NCI-H1105 (cell line): ENCODE measurements around the gene NPEPL1.

Source experiments
- DNase-seq: peaks from one replicate; lab custom pipeline; 2025; lab: John Stamatoyannopoulos, UW

Gene NPEPL1

GRCh38 chr20:58657986-58658385, 34.6 kb upstream of the NPEPL1 start:
- DNase-seq: no peak

DNA sequence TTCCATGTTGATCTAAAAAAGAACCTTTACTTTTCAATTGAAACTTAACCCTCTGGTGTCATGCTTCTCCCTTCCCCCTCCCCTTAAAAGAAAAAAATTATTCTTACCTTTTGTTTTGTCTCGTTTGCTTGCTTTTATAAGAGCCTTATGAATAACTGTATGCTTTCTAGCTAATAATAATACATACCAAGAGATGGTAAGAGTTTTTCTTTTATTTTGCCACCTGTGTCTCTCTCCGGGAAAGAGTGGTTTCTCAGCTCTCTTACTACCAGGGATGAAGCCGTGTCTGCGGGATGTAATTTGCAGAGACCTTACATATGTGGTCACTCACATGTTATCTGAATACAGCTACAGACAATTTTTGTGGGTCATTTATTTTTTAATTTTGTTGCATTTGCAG, 33.8 kb upstream of the NPEPL1 start:
- DNase-seq: no peak

DNA sequence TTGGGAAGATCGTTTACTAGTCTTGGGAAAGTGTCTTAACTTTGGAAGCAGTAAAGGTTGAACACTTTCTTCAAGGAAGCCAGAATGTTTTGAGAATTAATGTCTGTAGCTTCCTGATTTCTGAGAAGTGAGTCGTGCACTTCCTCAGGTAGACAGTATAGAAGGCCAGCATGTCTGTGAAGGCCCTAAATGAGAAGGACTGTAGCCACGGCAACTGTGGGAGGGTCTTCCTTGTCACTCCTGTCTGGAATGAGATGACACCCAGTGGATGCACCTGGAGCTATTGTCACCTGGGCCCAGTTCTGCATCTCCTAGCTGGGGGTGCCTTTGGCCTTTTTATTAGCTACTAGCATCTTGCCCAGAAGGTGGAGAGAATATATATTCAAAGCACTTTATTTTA, 32.8 kb upstream of the NPEPL1 start:
- DNase-seq: no peak

DNA sequence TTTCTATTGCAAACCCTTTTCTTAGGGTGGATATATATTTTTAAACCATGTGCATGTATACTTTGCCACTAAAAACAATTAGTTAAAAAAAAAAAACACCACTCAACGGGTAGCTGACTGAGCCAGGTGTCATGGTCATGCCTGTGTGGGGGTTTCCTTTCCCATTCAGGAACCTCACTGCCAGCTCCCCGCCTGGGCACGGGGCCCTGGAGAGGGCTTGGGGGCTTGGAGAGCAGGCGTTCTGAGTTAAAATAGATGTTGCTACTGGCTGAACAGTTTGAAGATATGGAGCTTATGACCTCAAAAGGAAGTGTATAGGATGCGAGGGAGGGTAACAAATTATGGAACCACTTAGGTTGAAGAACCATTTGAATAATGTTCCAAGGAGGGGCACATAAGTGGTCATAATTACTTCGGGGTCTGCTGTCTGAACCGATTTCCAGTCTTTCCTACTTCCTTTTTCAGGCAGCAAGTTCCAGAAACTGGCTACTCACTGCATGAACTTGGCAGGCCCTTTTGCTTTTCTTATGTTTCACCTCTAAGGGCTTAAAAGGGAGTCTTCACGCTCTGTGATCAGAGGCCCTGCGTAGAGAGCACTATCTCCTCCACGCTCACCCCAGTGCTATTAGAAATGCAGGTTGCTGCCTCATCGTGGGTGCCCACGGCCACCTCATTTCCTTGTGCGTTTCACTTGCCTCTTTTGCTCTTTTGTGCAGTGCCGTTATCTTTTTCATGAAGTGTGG, 31.6 kb upstream of the NPEPL1 start:
- DNase-seq: no peak

GRCh38 chr20:58661598-58662473, 30.8 kb upstream of the NPEPL1 start:
- DNase-seq: no peak

DNA sequence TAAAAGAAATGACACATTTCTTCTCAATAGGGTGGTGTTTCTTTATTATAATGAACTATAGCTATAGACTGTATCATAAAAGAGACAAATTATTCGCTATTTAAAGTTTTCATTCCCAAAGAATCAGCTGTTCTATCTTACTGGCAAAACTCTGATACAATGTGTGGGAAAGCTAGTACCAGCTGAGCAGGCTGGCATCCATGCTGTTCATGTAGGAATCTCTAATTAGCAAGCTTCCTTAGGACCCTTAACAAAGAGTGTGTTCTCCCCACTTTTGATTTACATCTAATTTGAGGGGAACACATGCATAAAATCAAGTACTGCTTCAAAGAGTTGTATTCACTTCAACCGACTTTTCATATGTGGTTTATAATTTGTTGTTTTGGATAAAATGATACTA, 28.3 kb upstream of the NPEPL1 start:
- no peak for DNase-seq

GRCh38 chr20:58664883-58665282, 27.7 kb upstream of the NPEPL1 start:
- DNase-seq: no peak

GRCh38 chr20:58665606-58666005, 27.0 kb upstream of the NPEPL1 start:
- no peak for DNase-seq

DNA sequence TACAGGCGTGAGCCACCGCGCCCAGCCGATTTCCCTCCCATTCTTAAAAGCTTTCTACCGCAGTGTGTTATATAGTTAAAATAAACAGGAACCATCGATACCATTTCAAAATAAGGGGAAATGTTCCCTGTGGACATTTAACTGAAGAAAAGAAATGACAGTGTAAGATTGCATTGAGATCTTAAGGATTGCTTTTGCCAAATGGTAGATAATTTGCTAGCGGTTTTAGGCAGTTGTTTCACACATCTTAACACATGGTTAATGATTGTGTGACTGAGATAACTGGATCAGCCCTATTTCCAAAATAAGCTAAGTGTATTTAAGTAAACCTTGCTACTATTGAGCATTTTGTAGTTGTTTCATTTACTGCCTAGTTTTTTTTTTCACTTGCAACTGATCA, 25.9 kb upstream of the NPEPL1 start:
- DNase-seq: no peak

- no peak for DNase-seq
Observed at GRCh38 chr20:58667975-58668374, 24.6 kb upstream of the NPEPL1 start.

- no peak for DNase-seq
Observed at GRCh38 chr20:58668901-58669286, 23.7 kb upstream of the NPEPL1 start.

DNA sequence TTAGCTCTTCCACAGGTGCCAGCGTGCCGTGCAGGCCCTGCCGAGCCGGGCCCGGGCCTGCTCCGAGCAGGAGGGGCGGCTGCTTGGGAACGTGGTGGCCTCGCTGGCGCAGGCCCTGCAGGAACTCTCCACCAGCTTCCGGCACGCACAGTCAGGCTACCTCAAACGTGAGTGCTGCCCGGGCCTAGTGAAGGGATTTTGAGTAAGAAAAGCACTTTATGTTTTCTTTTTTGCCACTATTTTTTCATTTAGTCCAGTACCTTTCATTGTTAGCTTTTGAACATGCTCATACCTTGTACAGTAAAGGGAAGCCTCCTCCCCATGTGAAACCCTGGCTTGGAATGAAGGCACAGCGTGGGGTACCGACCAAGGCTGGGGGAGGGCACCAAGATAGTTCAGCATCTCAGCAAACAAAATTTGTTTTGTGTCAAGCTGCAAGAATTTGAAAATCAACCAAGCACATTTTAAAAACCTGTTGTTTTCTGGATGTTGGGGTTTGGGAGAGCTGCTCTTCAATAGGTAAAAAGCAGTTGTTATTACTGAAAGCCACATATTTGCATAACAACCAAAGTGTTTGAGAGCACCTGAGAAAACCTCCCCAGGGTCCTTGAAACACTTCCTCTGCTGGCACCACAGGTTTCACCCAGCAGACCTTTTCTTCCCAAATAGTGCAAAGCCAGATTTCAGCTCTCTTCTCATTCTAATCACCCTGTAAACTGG, 23.2 kb upstream of the NPEPL1 start:
- no peak for DNase-seq

GRCh38 chr20:58670102-58670501, 22.5 kb upstream of the NPEPL1 start:
- no peak for DNase-seq

DNA sequence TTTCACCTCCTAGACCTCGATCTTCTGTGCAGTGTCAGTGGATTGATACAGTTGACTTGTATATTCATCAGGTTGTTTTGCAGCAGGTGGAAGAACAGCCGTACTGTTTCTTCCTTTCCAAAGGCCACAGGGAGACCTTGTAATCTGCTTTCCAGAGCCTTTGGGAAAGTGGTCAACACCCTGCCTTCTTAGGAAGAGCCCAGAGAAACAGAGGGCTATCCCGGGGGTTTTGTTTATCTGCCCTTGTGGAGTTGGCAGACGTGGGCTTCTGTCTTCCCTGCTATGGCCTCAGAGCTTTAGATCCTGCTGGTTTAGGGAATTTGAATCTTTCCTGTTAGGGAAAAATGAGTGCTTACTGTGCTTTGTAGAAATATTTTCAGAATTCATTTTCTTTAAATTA, 21.9 kb upstream of the NPEPL1 start:
- DNase-seq: no peak

DNA sequence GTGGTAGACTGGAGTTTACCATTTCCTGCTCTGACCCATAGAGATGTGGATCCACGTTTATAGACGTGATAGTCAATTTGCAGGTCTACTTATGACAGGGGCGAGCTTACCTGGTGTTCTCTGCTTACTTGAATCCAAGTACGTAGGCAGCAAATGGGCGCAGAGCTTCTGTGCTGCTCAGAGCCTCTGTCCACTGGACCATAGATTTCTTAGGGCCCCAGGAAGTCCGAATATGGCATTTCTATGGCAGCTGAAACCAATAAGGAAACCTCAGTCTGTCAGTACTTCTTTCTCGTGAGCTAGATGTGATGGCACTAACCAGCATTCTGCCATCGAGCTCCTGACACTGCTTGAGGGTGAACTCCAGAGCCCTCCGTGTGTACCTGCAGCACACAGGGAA, 19.5 kb upstream of the NPEPL1 start:
- DNase-seq: no peak

GRCh38 chr20:58675146-58675584, 17.4 kb upstream of the NPEPL1 start:
- no peak for DNase-seq

- DNase-seq: no peak
Observed at GRCh38 chr20:58675641-58676040, 17.0 kb upstream of the NPEPL1 start.

DNA sequence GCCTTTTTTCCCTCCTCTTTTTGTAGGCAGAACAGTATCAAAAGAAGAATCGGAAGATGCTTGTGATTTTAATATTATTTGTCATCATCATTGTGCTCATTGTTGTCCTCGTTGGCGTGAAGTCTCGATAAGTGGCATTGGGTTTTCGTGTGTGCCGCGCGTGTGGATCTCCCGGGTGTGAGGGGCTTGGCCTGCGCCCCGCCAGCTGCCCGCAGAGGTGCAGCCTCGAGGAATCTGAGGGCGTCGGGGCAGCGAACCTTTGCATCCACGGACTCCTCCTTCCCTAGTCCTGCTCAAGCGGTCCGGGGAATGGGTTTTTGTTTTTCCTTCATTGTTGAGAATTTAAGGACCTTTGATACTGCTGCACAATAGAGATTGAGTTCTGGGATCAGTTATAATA, 16.4 kb upstream of the NPEPL1 start:
- no peak for DNase-seq

GRCh38 chr20:58677079-58677604, 15.5 kb upstream of the NPEPL1 start:
- DNase-seq: no peak

- no peak for DNase-seq
Observed at GRCh38 chr20:58677808-58678207, 14.8 kb upstream of the NPEPL1 start.

DNA sequence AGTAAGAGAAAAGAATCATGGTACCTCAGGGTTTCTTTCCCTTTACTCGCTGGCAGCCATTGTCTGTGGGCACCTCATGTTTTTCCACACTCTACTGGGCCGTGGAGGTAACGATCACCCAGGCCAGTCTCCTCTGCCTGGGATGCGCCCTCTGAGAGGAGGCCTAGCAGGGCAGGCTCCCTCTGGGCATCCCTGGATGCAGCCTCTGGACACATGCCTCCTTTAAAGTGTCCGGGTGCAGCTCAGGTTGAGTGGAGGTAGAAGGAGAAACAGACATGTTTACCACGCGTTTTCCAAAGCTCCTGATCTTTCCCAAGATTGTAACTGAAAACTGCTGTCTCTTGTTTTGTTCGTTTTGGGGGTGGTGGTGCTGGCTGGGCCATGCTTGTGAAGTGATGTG, 13.8 kb upstream of the NPEPL1 start:
- no peak for DNase-seq
